PFSK-1 (cell line): ENCODE measurements around the gene SPATA31C2.

Source experiments
- FOXP2 ChIP-seq: optimal IDR thresholded peaks from 2 replicates; pipeline ENCODE3; 2011; ENCODE audit warnings: borderline replicate concordance, control low read depth, inconsistent platforms; ENCODE audit not compliant: insufficient read depth; ENCODE audit errors: extremely low read length, extremely low read depth
- POLR2AphosphoS5 ChIP-seq: IDR thresholded peaks from 2 replicates; pipeline ENCODE4 v1.6.1; 2012; ENCODE audit warnings: low read depth, mild to moderate bottlenecking, control low read depth, low read length, moderate library complexity
- SIN3A ChIP-seq: IDR thresholded peaks from 2 replicates; pipeline ENCODE4 v1.6.1; 2012; ENCODE audit warnings: mild to moderate bottlenecking, low read length, moderate library complexity, borderline replicate concordance; ENCODE audit not compliant: insufficient read depth
- TAF1 ChIP-seq: IDR thresholded peaks from 2 replicates; pipeline ENCODE4 v1.6.1; 2012; ENCODE audit warnings: low read length, control low read depth, borderline replicate concordance; ENCODE audit not compliant: insufficient read depth
- TF ChIP-seq, protein P1 (sequence below), 2 experiments: IDR thresholded peaks; 2 replicates each; pipeline versions ENCODE4 v1.6.1 to v1.8.0; 2011 to 2012; ENCODE audit warnings: low read depth in 2 of 2, low read length in 2 of 2, control low read depth in 1 of 2, inconsistent platforms in 1 of 2, mild to moderate bottlenecking in 1 of 2, moderate library complexity in 1 of 2; ENCODE audit not compliant: insufficient read depth in 1 of 2

Gene SPATA31C2

DNA sequence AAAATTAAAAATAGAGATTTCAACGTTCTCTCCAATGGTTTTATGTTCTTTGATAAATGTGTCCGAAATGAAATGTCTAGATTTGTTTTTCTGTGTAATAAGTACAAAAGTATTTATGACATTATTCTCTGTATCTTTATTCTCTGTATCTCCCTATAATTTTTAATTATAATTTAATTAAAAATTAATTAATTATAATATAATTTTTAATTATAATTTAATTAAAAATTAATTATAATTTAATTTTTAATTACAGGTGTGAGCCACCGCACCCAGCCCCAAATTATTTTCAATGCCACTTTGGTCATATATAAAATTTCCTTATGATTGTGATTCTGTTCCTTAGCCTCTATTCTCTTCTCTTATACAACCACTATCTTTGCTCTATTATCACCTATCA, 28.2 kb downstream of the SPATA31C2 start:
- TF ChIP-seq, protein P1, sequence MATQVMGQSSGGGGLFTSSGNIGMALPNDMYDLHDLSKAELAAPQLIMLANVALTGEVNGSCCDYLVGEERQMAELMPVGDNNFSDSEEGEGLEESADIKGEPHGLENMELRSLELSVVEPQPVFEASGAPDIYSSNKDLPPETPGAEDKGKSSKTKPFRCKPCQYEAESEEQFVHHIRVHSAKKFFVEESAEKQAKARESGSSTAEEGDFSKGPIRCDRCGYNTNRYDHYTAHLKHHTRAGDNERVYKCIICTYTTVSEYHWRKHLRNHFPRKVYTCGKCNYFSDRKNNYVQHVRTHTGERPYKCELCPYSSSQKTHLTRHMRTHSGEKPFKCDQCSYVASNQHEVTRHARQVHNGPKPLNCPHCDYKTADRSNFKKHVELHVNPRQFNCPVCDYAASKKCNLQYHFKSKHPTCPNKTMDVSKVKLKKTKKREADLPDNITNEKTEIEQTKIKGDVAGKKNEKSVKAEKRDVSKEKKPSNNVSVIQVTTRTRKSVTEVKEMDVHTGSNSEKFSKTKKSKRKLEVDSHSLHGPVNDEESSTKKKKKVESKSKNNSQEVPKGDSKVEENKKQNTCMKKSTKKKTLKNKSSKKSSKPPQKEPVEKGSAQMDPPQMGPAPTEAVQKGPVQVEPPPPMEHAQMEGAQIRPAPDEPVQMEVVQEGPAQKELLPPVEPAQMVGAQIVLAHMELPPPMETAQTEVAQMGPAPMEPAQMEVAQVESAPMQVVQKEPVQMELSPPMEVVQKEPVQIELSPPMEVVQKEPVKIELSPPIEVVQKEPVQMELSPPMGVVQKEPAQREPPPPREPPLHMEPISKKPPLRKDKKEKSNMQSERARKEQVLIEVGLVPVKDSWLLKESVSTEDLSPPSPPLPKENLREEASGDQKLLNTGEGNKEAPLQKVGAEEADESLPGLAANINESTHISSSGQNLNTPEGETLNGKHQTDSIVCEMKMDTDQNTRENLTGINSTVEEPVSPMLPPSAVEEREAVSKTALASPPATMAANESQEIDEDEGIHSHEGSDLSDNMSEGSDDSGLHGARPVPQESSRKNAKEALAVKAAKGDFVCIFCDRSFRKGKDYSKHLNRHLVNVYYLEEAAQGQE (IDR thresholded peaks at IDR 0.05; ENCODE audit: insufficient read depth in 1 of 2, low read depth in 2 of 2, low read length in 2 of 2), result no peak
- TF ChIP-seq SIN3A (no peak), TAF1 (no peak), POLR2AphosphoS5 (no peak), FOXP2 (no peak)

DNA sequence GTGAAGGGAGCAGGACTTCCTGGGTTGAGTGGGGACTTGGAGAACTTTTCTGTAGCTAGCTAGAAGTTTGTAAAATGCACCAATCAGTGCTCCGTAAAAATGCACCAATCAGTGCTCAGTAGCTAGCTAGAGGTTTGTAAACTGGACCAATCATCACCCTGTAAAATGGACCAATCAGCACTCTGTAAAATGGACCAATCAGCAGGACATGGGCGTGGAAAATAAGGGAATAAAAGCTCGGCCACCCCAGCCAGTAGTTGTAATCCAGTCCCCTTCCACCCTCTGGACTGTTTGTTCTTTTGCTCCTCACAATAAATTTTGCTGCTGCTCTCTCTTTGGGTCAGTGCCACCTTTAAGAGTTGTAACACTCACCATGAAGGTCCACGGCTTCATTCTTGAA, 29.5 kb downstream of the SPATA31C2 start:
- TF ChIP-seq TAF1 (no peak), FOXP2 (no peak), POLR2AphosphoS5 (no peak)

DNA sequence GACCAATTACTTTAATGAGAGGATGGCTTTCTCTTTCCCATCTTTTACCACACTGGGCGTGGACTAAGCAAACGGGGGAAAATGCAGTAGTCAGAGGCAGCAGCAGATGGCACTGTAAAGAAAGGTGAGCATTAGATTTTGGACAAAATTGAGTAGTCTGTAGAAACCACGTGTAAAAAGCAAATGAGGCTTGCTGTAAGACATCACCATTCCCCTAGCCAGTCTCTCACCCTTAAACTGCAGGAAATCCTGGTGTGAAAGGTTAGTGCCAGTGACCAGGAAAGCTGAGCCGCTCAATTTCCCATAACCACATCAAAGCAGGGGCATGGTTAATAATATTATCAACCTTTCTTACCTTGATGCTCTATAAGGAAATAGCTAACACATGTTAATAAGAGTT, 31.8 kb downstream of the SPATA31C2 start:
- TF ChIP-seq POLR2AphosphoS5 (no peak), TAF1 (no peak), SIN3A (no peak), FOXP2 (no peak)
- TF ChIP-seq, protein P1 (IDR thresholded peaks at IDR 0.05; ENCODE audit: insufficient read depth in 1 of 2, low read depth in 2 of 2, low read length in 2 of 2), result no peak

- no peak for TF ChIP-seq SIN3A
Observed at GRCh38 chr9:88092797-88093331, 45.4 kb downstream of the SPATA31C2 start.

GRCh38 chr9:88090151-88090581, 48.1 kb downstream of the SPATA31C2 start:
- TF ChIP-seq, protein P1 (IDR thresholded peaks at IDR 0.05; ENCODE audit: insufficient read depth in 1 of 2, low read depth in 2 of 2, low read length in 2 of 2), result no peak
- no peak for TF ChIP-seq POLR2AphosphoS5
- TF ChIP-seq FOXP2, result no peak
- no peak for TF ChIP-seq TAF1
- TF ChIP-seq SIN3A, result no peak

- no peak for TF ChIP-seq SIN3A
- TF ChIP-seq TAF1, result no peak
- no peak for TF ChIP-seq POLR2AphosphoS5
- TF ChIP-seq, protein P1 (IDR thresholded peaks at IDR 0.05; ENCODE audit: insufficient read depth in 1 of 2, low read depth in 2 of 2, low read length in 2 of 2), result no peak
- TF ChIP-seq FOXP2, result no peak
Observed at GRCh38 chr9:88087906-88088305, 50.4 kb downstream of the SPATA31C2 start.
